Heart left ventricle (tissue), 16 donors: ENCODE results near the gene EVX2. TPM values are rescaled to one million over a fixed set of nuclear protein-coding genes. Genes with fewer than 3 reads are reported as not detected.

Source experiments
- ATAC-seq, 4 donors: fragments of 200-7000 bp; cut with Tn5 transposase; one replicate each; pipeline ENCODE4 v1.9.1; 2020 to 2022; ENCODE audit warnings: moderate library complexity in 4 of 4, mild to moderate bottlenecking in 3 of 4, moderate number of reproducible peaks in 1 of 4
- DNase-seq, 5 donors: peaks; one replicate each; pipeline ENCODE4 v3.0.0-alpha.2; 2020
- H3K27ac ChIP-seq, 12 donors: fragments of 200-600 bp; sonication (generic) in 4 of 12; one replicate each; pipeline versions ENCODE4 v1.5.0 to v1.8.0; 2016 to 2022; ENCODE audit warnings: mild to moderate bottlenecking in 2 of 12
- H3K27me3 ChIP-seq, 9 donors: fragments of 200-600 bp; sonication (generic) in 2 of 9; one replicate each; pipeline versions ENCODE4 v1.5.1 to v1.8.0; 2016 to 2022; ENCODE audit warnings: mild to moderate bottlenecking in 3 of 9
- H3K36me3 ChIP-seq, 9 donors: fragments of 200-600 bp; sonication (generic) in 2 of 9; one replicate each; pipeline versions ENCODE4 v1.5.0 to v1.8.0; 2018 to 2022; ENCODE audit warnings: mild to moderate bottlenecking in 2 of 9
- H3K4me1 ChIP-seq, 12 donors: fragments of 200-600 bp; sonication (generic) in 4 of 12; one replicate each; pipeline versions ENCODE4 v1.5.0 to v1.8.0; 2016 to 2022; ENCODE audit warnings: mild to moderate bottlenecking in 3 of 12
- H3K4me3 ChIP-seq, 12 donors: fragments of 200-600 bp; sonication (generic) in 4 of 12; one replicate each; pipeline versions ENCODE4 v1.5.0 to v1.8.0; 2017 to 2022; ENCODE audit warnings: mild to moderate bottlenecking in 9 of 12, moderate library complexity in 4 of 12
- H3K9me3 ChIP-seq, 12 donors: fragments of 200-600 bp; sonication (generic) in 4 of 12; one replicate each; pipeline versions ENCODE4 v1.5.0 to v1.8.0; 2016 to 2022; ENCODE audit warnings: mild to moderate bottlenecking in 1 of 12
- CTCF ChIP-seq, 12 donors: fragments of 200-600 bp; sonication (generic) in 4 of 12; IDR thresholded peaks; one replicate each; pipeline versions ENCODE4 v1.5.0 to v1.8.0; 2018 to 2022; ENCODE audit warnings: antibody characterized with exemption in 12 of 12, mild to moderate bottlenecking in 5 of 12
- POLR2A ChIP-seq, 2 donors: fragments of 450-650 bp; IDR thresholded peaks; one replicate each; pipeline ENCODE4 v1.6.1; 2017; ENCODE audit warnings: antibody characterized with exemption in 2 of 2, mild to moderate bottlenecking in 2 of 2, moderate library complexity in 2 of 2
- WGBS, 4 donors: extraction: QIAGEN DNeasy Blood & Tissue Kit in 2 of 4; methylation state at CpG; one replicate each; pipeline versions ENCODE4 v1.1.5 to v1.1.7; 2013 to 2018; 5-methylcytosine and 5-hydroxymethylcytosine counted together
- intact Hi-C, 10 donors: fragments of 100-400 bp; cut with DNase I; formaldehyde crosslinking; loops; one replicate each; pipeline versions ENCODE4 v1.11.1 to v1.14.2; 2022
- polyA plus RNA-seq, 2 donors: library from polyadenylated mRNA; stranded (reverse); fragments of 200-250 nt; gene quantifications; one replicate each; pipeline ENCODE4 v1.2.3, GENCODE V29; 2013
- total RNA-seq, 9 donors: library from RNA; depleted of rRNA in 2 of 9; stranded (reverse); fragments of >200 nt in 2 of 9; fragmentation: NEBNext Ultra II Directional in 3 of 9; extraction: Animal tissue kit (Norgen Biotek cat#: 25700) in 3 of 9; gene quantifications; one replicate each; pipeline versions ENCODE4 v1.1.0 to v1.2.4, GENCODE V29; 2016 to 2023
- donor health status: ischemic (EF 13 %, LVEDD 7.1; RV severe dilation, severe dysfunction).
- donor health status: healthy with polysubstance abuse.
- donor health status: DM: no; HTN: yes; CAD: no.
- donor health status: DM: no; HTN: no; CAD: no.
- donor health status: ischemic (EF 25% LVEDD 6.9; RV normal size, moderate dysfunction).
- donor health status: ischemic (EF 25% LVEDD 5.7; RV mildly dilated, moderate dysfunction).
- donor health status: healthy.
- donor health status: DM: yes; HTN: yes; CAD: no.
- donor health status: ischemic (EF 35%, LVEDD 5.7; RV mildly dilated, moderate dysfunction).
- donor health status: nonischemic (EF 11% LVEDD 7.7; RV severe dilation, severe dysfunction).
- donor health status: DM: yes; HTN: yes; CAD: no.
- donor health status: PGD.
- donor health status: ischemic (EF 29% LVEDD 5.4; RV normal size, mild dysfunction).
- donor health status: nonischemic (EF 23%, LVEDD 6.1; RV moderate dilation, normal function).

The EVX2 gene
- total and polyA plus RNA-seq, 11 donors: 0.06 TPM; not detected in 10

DNA sequence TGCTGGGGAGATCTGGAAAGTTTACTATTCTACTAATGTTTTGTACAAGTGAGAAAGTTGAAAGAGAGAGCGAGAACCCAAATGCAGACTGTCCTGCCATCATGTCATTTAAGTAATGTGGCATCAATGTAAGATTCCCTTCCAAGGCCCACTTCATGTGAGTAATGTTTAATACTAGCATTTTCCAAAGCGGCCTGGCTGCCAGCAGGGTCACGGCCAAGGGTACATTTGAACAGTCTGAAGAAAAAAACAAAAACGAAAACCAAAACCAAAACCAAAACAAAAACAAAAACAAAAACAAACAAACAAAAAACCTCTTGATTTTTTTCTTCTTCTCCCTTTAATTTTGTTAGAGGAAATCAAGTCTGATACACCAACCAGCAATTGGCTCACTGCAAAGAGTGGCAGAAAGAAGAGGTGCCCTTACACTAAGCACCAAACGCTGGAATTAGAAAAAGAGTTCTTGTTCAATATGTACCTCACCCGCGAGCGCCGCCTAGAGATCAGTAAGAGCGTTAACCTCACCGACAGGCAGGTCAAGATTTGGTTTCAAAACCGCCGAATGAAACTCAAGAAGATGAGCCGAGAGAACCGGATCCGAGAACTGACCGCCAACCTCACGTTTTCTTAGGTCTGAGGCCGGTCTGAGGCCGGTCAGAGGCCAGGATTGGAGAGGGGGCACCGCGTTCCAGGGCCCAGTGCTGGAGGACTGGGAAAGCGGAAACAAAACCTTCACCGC, 35.0 kb upstream of the EVX2 start:
- H3K27ac ChIP-seq: no peak overlapping the region
- ATAC-seq: no peak
- WGBS, 4 donors: 9 to 14% (median 12%) methylated on average over 24 of the region's 24 CpGs
- intact Hi-C loops: no loop called here
- DNase-seq: no peak
- no peaks in the 10 kb centered on the region for H3K36me3 ChIP-seq
- peaks cover 94 to 100% (median 99%) of the 10 kb centered on the region in 9 donors for H3K27me3 ChIP-seq
- peaks cover 0 to 34% (median 13%) of the 10 kb centered on the region in 12 donors for H3K4me1 ChIP-seq
- H3K9me3 ChIP-seq: no peaks in the 10 kb centered on the region
- TF ChIP-seq POLR2A (IDR thresholded peaks at IDR 0.05) (no peak), CTCF (IDR thresholded peaks at IDR 0.05) (peak in 8 of 12 donors; percentile 6 to 27 (median 20))
- no peak overlapping the region for H3K4me3 ChIP-seq

DNA sequence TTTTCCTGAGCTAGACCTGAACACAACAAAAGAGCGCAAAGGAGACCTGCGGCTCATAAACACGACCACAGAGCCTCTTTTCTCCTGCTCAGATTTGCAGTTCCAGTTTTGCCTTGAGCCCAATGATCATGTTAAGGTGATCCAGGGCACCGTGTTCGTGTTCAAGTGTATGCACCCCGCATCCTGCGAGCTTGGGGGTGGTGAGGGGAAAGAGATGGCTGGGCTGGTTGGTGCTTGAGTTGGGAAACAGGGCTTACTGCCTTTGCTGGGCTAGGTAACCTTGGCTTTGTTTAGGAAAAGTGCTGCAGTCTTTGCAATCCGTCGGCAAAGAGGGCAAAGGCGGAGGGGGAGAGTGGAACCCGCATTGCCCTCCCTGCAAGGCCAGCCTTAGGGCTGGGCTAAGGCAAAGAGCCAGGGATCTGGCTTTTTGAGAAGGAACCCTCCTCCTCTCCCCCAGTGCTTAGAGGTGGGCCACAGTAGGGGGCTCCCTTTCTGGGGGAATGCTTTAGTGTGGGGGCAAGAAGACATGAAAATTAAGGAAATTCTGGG, 34.1 kb upstream of the EVX2 start:
- no peak overlapping the region for H3K27ac ChIP-seq
- WGBS, 4 donors: 6 to 12% (median 9%) methylated on average over 11 of the region's 11 CpGs
- H3K27me3 ChIP-seq: peaks cover 95 to 100% (median 99%) of the 10 kb centered on the region in 9 donors
- H3K4me1 ChIP-seq: peaks cover 0 to 27% (median 8%) of the 10 kb centered on the region in 12 donors
- TF ChIP-seq POLR2A (IDR thresholded peaks at IDR 0.05): no peak
- no peak for TF ChIP-seq CTCF (IDR thresholded peaks at IDR 0.05)
- H3K9me3 ChIP-seq: no peaks in the 10 kb centered on the region
- no peak for DNase-seq
- H3K36me3 ChIP-seq: no peaks in the 10 kb centered on the region
- H3K4me3 ChIP-seq: no peak overlapping the region
- intact Hi-C loops: no loop called here
- ATAC-seq: no peak

GRCh38 chr2:176117162-176117822, 33.5 kb upstream of the EVX2 start:
- Histone ChIP-seq H3K4me3 (peak overlapping the region in 1 of 12 donors; percentile 5), H3K9me3 (no peaks in the 10 kb centered on the region), H3K36me3 (no peaks in the 10 kb centered on the region), H3K4me1 (peaks cover 0 to 21% (median 2%) of the 10 kb centered on the region in 12 donors), H3K27me3 (peaks cover 94 to 100% (median 99%) of the 10 kb centered on the region in 9 donors), H3K27ac (no peak overlapping the region)
- WGBS, 4 donors: 14 to 25% (median 16%) methylated on average over 34 to 40 of the region's 40 CpGs
- no peak for ATAC-seq
- no peak for DNase-seq
- TF ChIP-seq POLR2A (IDR thresholded peaks at IDR 0.05) (no peak), CTCF (IDR thresholded peaks at IDR 0.05) (no peak)
- intact Hi-C loops: no loop called here
